GM12891 (cell line): ENCODE results near the gene POMGNT2.

Source experiments
- POLR2A ChIP-seq: IDR thresholded peaks from 2 replicates; pipeline ENCODE4 v1.6.1; 2011; ENCODE audit warnings: low read depth, low read length, control low read depth
- POLR2AphosphoS5 ChIP-seq: IDR thresholded peaks from 2 replicates; pipeline ENCODE4 v1.6.1; 2011; ENCODE audit warnings: low read depth, low read length, control low read depth
- POU2F2 ChIP-seq: IDR thresholded peaks from 2 replicates; pipeline ENCODE4 v1.6.1; 2011; ENCODE audit warnings: low read depth, mild to moderate bottlenecking, control low read depth, low read length, moderate library complexity
- TAF1 ChIP-seq: IDR thresholded peaks from 2 replicates; pipeline ENCODE4 v1.6.1; 2011; ENCODE audit warnings: low read depth, low read length, control low read depth

DNA sequence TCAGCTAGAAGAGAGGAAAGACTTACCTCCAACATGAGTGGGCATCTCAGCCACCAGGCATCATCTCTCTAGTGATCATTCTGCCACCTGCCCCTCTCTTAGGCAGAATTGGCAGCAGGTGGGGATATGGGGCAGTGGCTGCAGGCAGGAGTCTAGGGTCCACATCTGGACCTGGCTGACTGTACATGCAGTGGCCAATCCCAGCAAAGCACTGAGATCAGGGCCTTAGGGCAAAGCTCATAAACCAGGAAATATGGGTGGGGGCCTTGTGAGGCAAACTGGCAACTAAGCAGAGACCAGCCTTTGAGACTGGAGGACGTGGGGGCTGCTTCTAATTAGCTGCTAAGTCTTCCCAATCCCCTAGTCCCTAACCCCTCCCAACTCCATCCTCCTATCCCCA lies 12.9 kb downstream of the POMGNT2 start:
- TF ChIP-seq POLR2A (no peak), POLR2AphosphoS5 (no peak), POU2F2 (no peak), TAF1 (no peak)
